NCI-H82 treated with DMSO at 0.1 percent for 48 hours (cell line): Measurements from ENCODE around the gene IQCM.

ENCODE experiments used
- DNase-seq: peaks from one replicate; lab custom pipeline; 2025; ENCODE audit not compliant: unreplicated experiment; lab: John Stamatoyannopoulos, UW

Gene IQCM

GRCh38 chr4:149815743-149816142 is at the start of gene IQCM:
IQCM (minus strand) TSS chr4:149815843; CDS start chr4:149742691, 73,152 bp downstream.
- DNase-seq, result no peak

GRCh38 chr4:149857446-149857845 is 41.8 kb upstream of the IQCM start:
- DNase-seq, result no peak

GRCh38 chr4:149845743-149846142 is 30.1 kb upstream of the IQCM start:
- no peak for DNase-seq

GRCh38 chr4:149841686-149842085 is 26.0 kb upstream of the IQCM start:
- DNase-seq, result no peak

- no peak for DNase-seq
These were observed 22.4 kb upstream of the IQCM start for GRCh38 chr4:149838036-149838435.

GRCh38 chr4:149836546-149836945 is 20.9 kb upstream of the IQCM start:
- no peak for DNase-seq

- DNase-seq, result no peak
These were observed 19.6 kb upstream of the IQCM start for GRCh38 chr4:149835280-149835679.

- DNase-seq, result no peak
These were observed 16.1 kb upstream of the IQCM start for GRCh38 chr4:149831656-149832208.

GRCh38 chr4:149830823-149831222 is 15.2 kb upstream of the IQCM start:
- no peak for DNase-seq

- no peak for DNase-seq
These were observed 9.7 kb upstream of the IQCM start for GRCh38 chr4:149825336-149825735.

- no peak for DNase-seq
These were observed 8.2 kb upstream of the IQCM start for GRCh38 chr4:149823769-149824221.

GRCh38 chr4:149801416-149801815 is 14.2 kb downstream of the IQCM start:
- DNase-seq, result no peak

- DNase-seq, result no peak
These were observed 16.1 kb downstream of the IQCM start for GRCh38 chr4:149799546-149799945.

GRCh38 chr4:149796381-149796780 is 19.3 kb downstream of the IQCM start:
- DNase-seq, result no peak

- no peak for DNase-seq
These were observed 20.4 kb downstream of the IQCM start for GRCh38 chr4:149795256-149795655.

GRCh38 chr4:149794352-149794751 is 21.3 kb downstream of the IQCM start:
- no peak for DNase-seq

GRCh38 chr4:149793459-149793858 is 22.2 kb downstream of the IQCM start:
- DNase-seq, result no peak

- no peak for DNase-seq
These were observed 23.8 kb downstream of the IQCM start for GRCh38 chr4:149791851-149792250.

GRCh38 chr4:149790172-149790907 is 25.3 kb downstream of the IQCM start:
- DNase-seq, result no peak

GRCh38 chr4:149788300-149788699 is 27.3 kb downstream of the IQCM start:
- DNase-seq, result no peak

- DNase-seq, result no peak
These were observed 29.8 kb downstream of the IQCM start for GRCh38 chr4:149785696-149786431.

GRCh38 chr4:149784018-149784417 is 31.6 kb downstream of the IQCM start:
- DNase-seq, result no peak
